GM12801 (cell line): Measurements from ENCODE around the gene ADAM22.

Experiments
- CTCF ChIP-seq: IDR thresholded peaks from one replicate; pipeline ENCODE4 v1.5.1; 2011; ENCODE audit warnings: control low read depth; ENCODE audit not compliant: insufficient read length; ENCODE audit errors: extremely low read depth

ADAM22 gene

GRCh38 chr7:87982116-87982515 lies 48.1 kb downstream of the ADAM22 start:
- no peak for TF ChIP-seq CTCF

- TF ChIP-seq CTCF, result no peak
Observed at GRCh38 chr7:87984088-87984487, 50.0 kb downstream of the ADAM22 start.

- no peak for TF ChIP-seq CTCF
Observed at GRCh38 chr7:87993269-87993668, 59.2 kb downstream of the ADAM22 start.

GRCh38 chr7:87999261-87999660 lies 65.2 kb downstream of the ADAM22 start:
- TF ChIP-seq CTCF, result no peak

- no peak for TF ChIP-seq CTCF
Observed at GRCh38 chr7:88001744-88002530, 67.9 kb downstream of the ADAM22 start.

- no peak for TF ChIP-seq CTCF
Observed at GRCh38 chr7:88002617-88003016, 68.6 kb downstream of the ADAM22 start.

- TF ChIP-seq CTCF, result no peak
Observed at GRCh38 chr7:88003581-88003980, 69.5 kb downstream of the ADAM22 start.
